BE2C (cell line): ENCODE measurements around the gene WDSUB1.

ENCODE experiments used
- DNase-seq: peaks from one replicate; pipeline ENCODE4 v3.0.0-alpha.2; 2020
- H3K27me3 ChIP-seq: fragments of 250-450 bp; sonication (Bioruptor Pico); 2 replicates; pipeline ENCODE4 v1.5.1; 2020; ENCODE audit warnings: mild to moderate bottlenecking
- H3K36me3 ChIP-seq: fragments of 250-450 bp; sonication (Bioruptor Pico); 2 replicates; pipeline ENCODE4 v1.5.1; 2020; ENCODE audit warnings: mild to moderate bottlenecking
- H3K4me1 ChIP-seq: fragments of 250-450 bp; sonication (Bioruptor Pico); 2 replicates; pipeline ENCODE4 v1.5.1; 2020
- H3K4me3 ChIP-seq: 2 replicates; pipeline ENCODE4 v1.5.1; 2011; ENCODE audit warnings: low read depth, low read length
- H3K9me3 ChIP-seq: fragments of 250-450 bp; sonication (Bioruptor Pico); 2 replicates; pipeline ENCODE4 v1.5.1; 2020
- CTCF ChIP-seq: IDR thresholded peaks from 2 replicates; pipeline ENCODE4 v1.5.1; 2012; ENCODE audit warnings: mild to moderate bottlenecking, low read depth, low read length

The WDSUB1 gene

GRCh38 chr2:159215116-159215515, 71.4 kb downstream of the WDSUB1 start:
- no peaks in the 10 kb centered on the region for H3K27me3 ChIP-seq
- 0 out of 2 replicates have a peak, but pooled peaks cover 4% of the 10 kb centered on the region for H3K36me3 ChIP-seq

GRCh38 chr2:159214325-159214865, 72.1 kb downstream of the WDSUB1 start:
- TF ChIP-seq CTCF: no peak
- Histone ChIP-seq H3K9me3 (no peaks in the 10 kb centered on the region), H3K4me3 (no peak overlapping the region), H3K4me1 (no peaks in the 10 kb centered on the region), H3K36me3 (no peaks in the 10 kb centered on the region), H3K27me3 (no peaks in the 10 kb centered on the region)
- no peak for DNase-seq

More at GRCh38 chr2:159215116-159215515, 71.4 kb downstream of the WDSUB1 start:
- DNase-seq: no peak
- no peak for TF ChIP-seq CTCF
- Histone ChIP-seq H3K9me3 (no peaks in the 10 kb centered on the region), H3K4me1 (no peaks in the 10 kb centered on the region), H3K4me3 (no peak overlapping the region)

DNA sequence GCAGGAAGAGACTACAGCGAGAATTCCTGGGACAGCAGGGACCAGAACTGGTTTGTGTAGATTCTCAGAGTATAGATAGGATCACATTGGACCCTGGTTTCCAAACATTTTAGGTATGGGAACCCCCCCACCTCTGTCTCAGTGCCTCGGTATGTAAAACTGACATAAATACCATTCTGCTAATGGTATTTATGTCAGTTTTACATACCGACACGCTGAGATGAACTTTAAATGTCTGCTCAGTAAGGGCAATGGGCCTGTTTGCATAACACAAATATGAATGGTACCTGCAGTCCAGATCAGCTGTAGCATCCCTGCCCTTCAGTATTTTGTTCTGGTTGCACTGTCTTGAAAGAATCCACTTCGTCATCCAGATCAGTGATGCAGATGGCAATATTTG, 73.2 kb downstream of the WDSUB1 start:
- Histone ChIP-seq H3K4me3 (no peak overlapping the region), H3K27me3 (no peaks in the 10 kb centered on the region), H3K4me1 (no peaks in the 10 kb centered on the region), H3K9me3 (no peaks in the 10 kb centered on the region), H3K36me3 (no peaks in the 10 kb centered on the region)
- no peak for DNase-seq
- no peak for TF ChIP-seq CTCF

DNA sequence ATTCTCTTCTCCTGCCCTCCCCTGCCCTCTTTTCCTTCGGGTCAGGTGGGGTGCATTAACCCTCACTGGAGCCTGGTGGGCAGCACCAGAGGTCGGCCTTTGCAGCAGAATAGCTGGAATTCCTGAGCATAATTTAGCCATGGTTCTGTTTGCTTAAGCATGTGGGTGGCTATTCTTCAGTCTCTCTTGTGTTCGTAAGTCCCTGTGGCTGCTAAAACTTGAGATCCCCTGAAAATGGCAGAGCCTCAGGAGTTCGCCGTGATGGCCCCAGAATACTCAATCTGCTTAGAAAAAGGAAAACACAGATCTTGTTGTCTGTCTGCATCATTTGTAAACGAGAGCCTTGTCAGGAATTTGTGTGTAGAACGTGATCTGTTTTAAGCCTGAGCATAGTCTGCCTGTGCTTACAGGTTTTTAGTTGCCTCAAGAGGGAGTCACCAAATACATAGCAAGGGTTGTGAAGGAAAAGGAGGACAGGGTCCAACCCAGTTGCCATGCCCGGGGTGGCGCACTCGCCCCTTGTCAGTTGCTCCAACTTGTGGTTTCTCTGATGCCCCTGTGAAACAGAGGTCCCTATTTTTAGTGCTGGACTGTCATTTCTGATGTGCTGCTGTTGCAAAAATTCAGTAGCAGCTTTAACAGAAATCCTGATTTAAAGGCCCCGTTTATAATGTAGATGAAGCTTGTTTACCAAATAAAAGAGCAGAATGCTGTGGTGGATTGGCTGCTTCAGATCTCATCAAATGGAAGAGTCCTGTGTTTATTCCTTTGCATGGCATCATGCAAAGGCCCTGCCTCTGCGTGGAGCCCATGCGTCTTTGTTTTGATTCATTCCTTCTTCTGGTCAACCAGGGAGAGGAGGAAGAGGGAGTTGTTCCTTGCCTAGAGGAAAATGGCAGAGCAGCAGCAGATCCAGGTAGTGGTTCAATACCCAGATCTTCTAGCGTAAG, 74.8 kb downstream of the WDSUB1 start:
- no peaks in the 10 kb centered on the region for H3K27me3 ChIP-seq
- H3K4me1 ChIP-seq: no peaks in the 10 kb centered on the region
- no peak overlapping the region for H3K4me3 ChIP-seq
- no peak for DNase-seq
- H3K9me3 ChIP-seq: no peaks in the 10 kb centered on the region
- TF ChIP-seq CTCF: no peak
- no peaks in the 10 kb centered on the region for H3K36me3 ChIP-seq

GRCh38 chr2:159209341-159210306, 76.9 kb downstream of the WDSUB1 start:
- DNase-seq: no peak
- no peaks in the 10 kb centered on the region for H3K27me3 ChIP-seq
- TF ChIP-seq CTCF: no peak
- H3K4me3 ChIP-seq: no peak overlapping the region
- H3K36me3 ChIP-seq: no peaks in the 10 kb centered on the region
- H3K4me1 ChIP-seq: no peaks in the 10 kb centered on the region
- no peaks in the 10 kb centered on the region for H3K9me3 ChIP-seq
